Measurements from ENCODE around the gene HASPIN. TPM values are rescaled to one million over a fixed set of nuclear protein-coding genes. Genes with fewer than 3 reads are reported as not detected.

Gene HASPIN
- 0.48 TPM for total RNA-seq (ENCODE audit: insufficient read depth, low replicate concordance)

DNA sequence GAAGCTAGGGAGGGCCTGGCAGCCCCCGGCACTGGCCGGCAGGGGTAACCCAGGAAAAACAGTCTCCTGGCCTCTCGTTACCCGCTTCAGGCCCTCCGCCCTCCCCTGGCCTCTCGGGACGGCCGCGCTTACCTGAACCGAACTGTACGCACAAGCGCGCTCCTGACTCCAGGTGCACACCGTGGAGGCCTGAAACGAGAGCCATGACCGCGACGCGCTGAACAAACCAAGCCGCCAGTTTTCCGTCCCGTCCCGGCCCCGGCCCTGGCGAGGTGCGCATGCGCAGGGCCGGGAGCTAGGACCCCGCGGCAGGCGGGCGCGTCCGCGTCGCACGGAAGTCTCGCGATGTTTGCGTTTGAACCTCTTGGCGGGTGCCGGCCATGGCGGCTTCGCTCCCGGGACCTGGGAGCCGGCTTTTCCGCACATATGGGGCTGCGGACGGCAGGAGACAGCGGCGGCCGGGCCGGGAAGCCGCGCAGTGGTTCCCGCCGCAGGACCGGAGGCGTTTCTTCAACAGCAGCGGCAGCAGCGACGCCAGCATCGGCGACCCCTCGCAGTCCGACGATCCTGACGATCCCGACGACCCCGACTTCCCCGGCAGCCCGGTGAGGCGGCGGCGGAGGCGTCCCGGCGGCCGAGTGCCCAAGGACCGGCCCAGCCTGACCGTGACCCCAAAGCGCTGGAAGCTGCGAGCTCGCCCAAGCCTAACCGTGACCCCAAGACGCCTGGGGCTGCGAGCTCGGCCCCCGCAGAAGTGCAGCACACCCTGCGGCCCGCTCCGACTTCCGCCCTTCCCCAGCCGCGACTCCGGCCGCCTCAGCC is at the start of gene HASPIN:
HASPIN (plus strand) TSS at position 348 of the 822 bp plus-strand sequence; CDS start at position 381, 33 bp downstream.
- DNase-seq (ENCODE audit: low spot score) = peak; percentile 93

DNA sequence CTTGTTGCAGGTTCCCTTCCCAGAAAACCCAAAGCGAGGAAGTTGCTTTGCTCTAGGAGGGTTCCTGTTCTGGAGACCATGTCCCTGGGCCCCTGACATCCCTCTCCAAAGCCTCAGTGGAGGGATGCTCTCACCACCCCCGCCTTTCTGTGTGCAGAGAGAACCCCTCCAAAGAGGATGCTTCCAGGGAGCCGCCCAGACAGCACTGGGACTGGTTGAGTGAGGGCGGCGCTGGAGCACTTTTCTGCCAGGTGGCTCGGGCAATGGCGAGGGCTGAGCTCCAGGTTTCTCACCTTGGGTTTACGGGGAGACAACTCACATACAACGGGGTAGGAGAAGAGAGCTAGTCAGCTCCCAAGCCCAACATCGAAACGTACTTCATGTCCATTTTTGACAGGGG is 47.8 kb upstream of the HASPIN start:
- no peak for DNase-seq (ENCODE audit: low spot score)

DNA sequence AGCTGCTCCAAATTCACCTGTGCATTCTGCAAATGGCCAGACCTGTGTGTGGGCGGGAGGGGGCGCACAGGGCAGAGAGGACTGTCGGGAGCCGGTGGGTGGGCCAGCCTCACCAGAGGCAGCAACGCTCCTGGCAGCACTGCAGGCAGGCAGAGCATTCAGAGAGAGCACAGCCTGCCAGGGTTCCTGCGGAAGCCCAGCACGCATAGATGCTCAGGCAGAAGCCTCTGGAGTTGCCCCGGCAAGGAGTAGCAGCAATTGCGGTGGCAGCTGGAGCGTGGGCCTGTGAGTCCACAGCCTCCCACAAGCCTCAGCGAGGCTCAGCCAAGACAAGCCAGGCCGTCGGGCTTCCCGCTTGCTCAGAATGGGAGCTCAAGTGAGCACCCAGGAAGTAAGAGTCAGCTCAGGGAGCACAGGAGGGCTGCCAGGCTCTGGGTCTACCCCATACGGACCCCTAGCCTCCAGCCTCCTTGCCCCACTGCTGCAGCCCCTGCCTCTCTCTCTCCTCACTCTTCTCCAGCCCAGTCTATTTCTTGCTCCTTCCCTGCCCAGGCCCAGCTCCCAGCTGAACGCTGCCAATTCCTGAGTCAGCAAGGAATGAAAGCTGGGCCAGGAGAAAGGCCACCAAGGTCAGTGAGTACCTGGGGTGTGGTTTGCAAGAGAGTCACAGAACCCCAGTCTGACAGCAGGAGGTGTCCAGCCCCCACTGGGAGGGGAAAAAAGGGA is 45.4 kb upstream of the HASPIN start:
- no peak for DNase-seq (ENCODE audit: low spot score)

DNA sequence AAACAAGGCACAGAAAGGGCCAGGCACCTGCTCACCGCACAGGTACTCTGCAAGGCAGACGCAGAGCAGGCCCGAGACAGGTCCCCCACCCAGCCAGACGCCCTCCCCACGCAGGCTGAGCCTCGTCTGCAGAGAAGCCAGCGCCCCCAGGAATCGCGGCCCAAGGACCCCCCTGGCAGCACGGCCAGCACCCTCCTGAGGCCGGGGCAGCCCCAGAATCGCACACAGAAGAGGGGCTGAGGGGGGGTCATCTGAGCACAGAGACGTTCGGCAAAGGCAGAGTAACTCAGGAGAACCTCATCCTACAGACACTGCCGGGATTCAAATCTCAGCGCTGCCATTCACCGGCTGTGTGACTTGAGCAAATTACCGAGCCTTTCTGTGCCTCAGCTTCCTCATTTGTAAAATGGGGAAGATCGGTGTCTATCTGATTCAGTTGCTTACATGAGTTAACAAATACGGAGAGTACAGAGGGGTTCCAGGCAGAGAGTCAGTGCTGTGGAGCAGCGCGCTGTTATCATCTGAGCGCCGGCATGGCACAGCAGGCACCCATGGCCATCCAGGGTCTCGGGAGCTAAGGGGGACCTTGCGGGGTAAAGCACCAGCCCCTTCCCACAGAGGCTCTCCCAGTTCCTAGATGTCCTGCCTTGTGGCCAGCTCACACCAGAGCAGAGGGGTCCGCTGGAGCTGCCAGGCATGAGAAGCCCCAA is 44.7 kb upstream of the HASPIN start:
- DNase-seq (ENCODE audit: low spot score) = no peak

DNA sequence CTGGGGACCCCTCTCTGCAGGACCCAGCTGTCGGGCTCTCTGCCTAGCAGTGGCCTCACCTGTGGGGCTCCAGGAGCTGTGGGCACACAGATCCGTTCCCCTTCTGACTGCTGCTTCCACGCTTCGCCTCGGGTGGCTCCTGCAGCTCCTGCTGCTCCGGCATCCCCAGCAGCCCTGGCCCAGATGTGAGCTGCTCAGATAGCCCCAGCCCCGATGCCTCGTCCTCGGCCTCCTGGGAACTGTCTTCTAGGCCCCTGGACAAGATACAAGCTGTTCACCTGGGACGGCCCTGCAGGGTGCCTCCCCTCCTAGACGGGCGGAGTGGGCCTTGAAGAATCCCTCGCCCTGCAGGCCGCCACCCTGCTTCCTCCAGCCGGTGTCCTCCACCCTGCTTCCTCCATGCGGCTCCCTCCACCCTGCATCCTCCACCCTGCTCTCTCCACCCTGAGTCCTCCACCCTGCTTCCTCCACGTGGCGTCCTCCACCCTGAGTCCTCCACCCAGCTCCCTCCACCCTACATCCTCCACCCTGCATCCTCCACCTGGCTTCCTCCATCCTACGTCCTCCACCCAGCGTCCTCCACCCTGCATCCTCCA is 44.1 kb upstream of the HASPIN start:
- no peak for DNase-seq (ENCODE audit: low spot score)

DNA sequence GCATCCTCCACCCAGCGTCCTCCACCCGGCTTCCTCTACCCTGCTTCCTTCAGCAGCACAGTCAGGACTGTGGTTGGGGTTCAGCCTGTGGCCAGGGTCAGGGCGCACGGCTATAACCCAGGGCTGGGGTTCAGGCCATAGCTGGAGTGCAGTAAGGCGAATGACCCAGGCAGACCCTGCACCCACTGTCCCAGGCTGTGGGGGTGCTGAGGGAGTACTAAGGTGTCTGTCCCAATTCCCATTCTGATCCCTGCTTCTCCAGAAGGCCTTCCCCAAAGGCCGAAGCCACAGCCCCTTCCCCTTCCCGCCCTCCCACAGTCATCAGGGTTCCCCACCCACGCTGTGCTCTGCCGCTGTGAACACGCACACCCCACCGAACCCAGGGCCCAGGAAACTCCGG is 42.6 kb upstream of the HASPIN start:
- DNase-seq (ENCODE audit: low spot score) = no peak

DNA sequence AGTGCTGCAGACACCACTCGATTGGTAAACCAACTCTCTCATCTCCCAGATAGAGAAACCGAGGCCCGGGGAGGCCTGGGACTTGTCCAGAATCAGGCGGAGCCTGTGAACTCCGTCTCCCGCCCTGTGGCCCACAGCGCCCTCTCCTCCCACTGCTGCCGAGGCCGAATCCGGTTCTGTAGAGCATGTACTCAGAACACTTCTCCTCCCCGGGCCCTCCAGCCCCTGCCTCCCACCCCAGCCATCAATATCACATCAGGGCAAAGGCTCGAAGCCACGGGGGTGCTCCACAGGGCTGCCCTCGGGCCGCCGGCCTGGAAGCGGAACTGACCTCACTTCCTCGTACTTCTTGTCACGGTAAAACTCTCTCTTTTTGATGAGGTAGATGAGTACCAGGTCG is 42.1 kb upstream of the HASPIN start:
- DNase-seq (ENCODE audit: low spot score) = no peak

DNA sequence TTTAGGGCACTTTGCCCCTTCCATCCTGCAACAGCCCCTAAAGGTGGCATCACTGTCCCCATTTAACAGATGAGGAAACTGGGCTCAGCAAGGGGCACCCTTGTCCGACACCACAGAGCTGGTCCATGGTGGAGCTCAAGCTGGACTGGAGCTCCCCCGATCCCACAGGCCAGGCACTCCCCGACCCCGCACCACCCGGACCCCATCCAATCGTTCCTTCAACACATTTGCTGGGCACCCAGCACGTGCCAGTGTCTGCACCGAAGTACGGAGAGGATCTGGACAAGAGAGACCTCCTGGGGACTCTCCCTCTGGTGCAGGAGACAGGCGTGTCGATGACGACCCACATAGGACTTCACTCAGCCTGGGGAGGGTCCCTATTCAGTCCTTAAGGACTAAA is 41.7 kb upstream of the HASPIN start:
- DNase-seq (ENCODE audit: low spot score) = no peak

DNA sequence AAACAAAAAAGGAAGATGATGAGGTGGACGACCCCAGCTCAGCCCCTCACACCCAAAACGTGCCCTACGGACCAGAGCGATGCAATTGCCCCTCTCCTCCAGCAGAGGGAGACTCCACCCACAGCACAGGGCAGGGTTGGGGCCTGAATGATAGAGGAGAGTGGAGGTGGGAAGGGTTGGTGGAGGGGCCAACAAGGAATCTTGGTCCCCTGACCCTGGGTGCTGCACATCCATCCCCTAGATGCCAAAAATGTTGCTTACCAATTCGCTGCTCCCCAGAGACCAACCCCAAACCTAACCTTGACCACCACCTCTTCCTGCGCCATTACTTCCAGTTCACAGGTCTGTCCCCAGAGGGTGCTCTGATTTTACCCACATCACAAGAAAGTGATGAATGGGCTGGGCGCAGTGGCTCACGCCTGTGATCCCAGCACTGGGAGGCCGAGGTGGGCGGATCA is 40.6 kb upstream of the HASPIN start:
- DNase-seq (ENCODE audit: low spot score) = no peak

DNA sequence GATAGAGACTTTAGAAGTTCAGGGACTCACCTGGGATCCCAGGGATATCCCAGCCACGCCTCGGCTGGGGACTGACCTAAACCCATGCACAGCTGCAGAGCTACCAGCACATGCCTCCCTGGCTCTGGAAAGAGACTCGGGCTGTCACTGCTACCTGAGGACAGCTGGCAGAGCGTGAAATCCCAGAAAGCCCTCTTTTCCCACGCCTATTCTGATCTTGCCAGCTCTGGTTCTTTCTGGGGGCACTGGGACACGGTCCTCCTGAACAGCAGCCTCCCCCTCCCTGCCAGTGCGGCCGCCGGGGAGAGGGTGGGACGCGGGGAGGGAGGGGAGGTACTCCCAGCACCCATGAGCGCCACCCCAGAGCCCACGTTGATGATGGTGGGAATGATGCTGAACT is 38.5 kb upstream of the HASPIN start:
- no peak for DNase-seq (ENCODE audit: low spot score)

DNA sequence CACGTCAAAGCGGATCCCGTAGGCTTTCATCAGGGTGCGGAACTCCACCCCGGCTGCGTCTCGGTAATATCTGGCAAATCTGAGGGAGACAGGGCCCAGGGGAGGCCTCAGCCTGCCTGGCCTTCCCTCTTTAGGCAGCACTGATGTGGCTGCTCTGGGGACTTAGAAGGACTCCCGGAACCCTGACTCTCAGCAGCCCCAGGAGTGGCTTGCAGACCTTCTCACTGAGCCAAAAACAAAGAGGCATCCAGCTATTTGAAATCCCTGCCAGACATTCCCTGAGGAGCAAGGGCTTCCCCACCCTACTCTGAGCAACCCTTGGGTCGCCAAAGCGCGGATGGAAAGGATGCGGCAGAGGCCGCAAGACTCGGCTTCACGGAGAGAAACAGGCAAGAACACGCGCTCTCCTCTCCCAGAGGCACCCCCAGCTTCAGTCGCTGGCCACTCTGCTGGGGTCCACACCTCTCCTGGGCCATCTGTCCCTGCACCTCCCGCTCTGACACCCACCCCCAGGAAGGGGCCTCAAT is 35.6 kb upstream of the HASPIN start:
- no peak for DNase-seq (ENCODE audit: low spot score)

DNA sequence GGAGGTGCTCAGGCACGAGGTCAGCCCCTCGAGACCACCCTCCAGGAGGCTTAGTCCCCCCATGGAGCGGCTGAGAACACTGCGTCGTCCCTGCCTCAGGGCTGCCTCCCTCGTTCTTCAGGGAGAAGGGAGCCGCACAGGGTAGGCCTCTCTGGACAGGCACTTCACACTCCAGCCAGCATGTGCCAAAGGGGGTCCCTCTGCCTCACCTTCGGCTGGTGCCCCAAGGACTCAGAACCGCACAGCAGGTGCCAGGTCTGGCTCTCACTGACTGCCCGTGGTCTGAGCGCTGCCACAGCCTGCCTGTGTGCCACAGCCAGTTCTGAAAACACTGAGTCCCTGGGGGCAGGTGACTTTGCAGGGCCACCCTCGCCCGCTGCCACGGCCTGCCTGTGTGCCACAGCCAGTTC is 34.8 kb upstream of the HASPIN start:
- DNase-seq (ENCODE audit: low spot score) = no peak

DNA sequence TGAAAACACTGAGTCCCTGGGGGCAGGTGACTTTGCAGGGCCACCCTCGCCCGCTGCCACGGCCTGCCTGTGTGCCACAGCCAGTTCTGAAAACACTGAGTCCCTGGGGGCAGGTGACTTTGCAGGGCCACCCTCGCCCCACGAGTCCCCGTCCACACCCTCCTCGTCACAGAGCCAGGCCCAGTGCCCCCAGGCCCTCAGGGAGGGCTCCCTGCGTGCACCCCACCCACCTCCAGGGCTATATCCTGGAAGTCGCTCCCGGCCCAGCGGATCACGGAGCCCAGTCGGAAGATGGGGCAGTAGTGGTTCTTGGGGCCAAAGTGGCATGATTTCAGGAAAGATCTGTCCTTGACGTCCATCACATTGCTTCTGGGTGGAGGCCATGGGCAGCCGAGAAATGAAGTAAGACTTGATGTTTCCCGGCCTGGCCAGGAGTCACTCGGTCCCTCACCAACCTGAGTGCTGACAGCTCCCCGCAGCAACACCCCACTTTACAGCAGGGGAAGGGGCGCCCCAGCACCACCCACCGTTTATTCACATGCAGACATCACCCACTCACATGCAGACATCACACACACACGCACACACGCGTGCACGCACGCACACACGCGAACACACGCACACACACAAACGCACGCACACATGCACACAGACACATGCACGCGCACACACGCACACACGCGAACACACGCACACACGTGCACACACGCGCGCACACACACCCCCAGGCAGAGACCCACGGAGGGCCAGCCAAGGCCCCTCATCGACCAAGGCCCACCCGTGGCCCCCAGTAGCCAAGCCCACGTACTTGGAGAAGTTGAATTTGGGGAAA is 34.2 kb upstream of the HASPIN start:
- DNase-seq (ENCODE audit: low spot score) = no peak

DNA sequence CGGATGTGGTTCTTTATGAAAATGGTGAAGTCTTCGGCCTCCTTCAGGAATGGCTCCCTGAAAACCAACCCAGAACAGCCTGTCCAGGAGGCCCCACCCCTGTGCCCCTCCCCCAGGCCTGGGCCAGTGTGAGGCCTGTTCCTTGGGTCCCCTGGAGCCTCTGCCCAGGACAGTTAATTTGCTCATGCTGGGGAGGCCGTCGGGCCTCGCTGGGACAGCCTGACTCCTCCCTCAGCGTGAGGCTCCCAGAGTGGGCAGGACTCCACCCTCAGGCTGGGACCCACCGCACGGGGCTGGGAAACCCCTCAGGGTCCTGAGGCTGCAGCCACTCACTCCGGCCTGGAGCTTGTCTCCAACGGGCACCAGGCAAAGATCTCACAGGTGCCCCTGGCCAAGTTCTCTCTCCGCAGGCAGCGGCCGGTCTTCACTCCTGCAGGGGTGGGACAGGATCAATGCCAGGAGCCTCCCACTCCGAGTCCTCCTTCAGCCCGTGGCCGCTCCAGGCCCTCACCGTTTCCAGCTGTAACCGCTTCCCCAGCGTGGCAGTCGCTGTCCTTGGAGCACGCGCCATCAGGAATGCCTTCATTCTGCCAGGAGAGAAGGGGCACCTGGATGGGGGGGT is 33.5 kb upstream of the HASPIN start:
- no peak for DNase-seq (ENCODE audit: low spot score)

DNA sequence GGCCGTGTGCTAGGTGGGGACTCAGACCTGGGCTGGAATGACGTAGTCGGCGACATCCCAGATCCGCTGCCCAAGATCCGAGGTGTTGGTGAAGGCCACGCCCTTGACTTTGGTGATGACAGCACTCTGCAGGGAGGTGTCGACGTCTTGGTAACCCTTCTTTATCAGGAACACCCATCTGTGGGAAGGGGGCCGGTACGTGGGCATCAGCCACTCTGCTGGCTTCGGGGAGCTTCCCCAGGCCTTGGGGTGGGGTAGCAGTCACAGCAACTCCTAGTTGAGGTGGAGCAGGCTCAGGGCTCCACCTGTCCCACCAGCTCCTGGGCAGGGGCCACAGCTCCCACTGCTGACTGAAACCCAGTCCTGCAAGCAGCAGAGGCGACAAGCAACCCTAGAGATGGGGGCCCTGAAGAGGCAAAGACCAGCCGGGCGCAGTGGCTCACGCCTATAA is 32.1 kb upstream of the HASPIN start:
- DNase-seq (ENCODE audit: low spot score) = no peak

DNA sequence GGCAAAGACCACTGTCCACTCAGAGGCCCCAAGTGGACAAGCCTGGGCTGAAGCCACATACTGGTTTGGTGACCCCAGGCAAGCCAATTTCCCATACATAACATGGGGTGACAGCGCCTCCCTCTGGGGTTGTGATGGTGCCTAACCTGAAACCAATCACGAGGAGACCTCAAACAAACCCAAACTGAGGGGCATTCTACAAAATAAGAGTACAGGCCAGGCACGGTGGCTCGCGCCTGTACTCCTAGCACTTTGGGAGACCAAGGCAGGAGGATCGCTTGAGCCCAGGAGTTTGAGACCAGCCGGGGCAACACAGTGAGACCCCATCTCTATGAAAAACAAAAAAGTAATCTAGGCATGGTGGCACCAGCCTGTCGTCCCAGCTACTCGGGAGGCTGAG is 31.4 kb upstream of the HASPIN start:
- DNase-seq (ENCODE audit: low spot score) = no peak

DNA sequence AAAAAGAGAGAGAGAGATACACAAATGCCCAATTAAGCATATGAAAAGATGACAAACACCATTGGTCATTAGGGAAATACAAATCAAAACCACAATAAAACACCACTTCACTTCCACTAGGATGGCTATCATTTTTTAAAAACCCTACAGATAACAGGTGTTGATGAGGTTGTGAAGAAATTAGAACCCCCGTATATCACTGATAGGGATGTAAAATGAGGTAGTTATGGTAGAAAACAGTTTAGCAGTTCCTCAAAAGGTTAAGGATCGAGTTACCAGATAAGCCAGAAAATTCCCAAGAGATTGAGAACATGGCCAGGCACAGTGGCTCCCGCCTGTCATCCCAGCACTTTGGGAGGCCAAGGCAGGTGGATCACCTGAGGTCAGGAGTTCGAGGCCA is 30.6 kb upstream of the HASPIN start:
- no peak for DNase-seq (ENCODE audit: low spot score)

DNA sequence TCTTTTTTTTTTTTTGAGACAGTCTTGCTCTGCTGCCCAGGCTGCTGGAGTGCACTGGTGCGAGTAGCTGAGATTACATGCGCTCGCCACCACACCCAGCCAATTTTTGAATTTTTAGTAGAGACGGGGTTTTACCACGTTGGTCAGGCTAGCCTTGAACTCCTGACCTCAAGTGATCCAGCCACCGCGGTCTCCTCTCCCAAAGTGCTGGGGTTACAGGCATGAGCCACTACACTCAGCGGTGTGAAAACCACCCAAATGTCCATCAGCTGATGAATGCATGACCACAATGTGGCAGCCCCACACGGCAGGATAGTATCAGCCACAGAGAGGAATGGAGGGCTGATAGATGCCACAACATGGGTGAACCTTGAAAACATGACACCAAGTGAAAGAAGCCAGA is 29.9 kb upstream of the HASPIN start:
- DNase-seq (ENCODE audit: low spot score) = no peak

DNA sequence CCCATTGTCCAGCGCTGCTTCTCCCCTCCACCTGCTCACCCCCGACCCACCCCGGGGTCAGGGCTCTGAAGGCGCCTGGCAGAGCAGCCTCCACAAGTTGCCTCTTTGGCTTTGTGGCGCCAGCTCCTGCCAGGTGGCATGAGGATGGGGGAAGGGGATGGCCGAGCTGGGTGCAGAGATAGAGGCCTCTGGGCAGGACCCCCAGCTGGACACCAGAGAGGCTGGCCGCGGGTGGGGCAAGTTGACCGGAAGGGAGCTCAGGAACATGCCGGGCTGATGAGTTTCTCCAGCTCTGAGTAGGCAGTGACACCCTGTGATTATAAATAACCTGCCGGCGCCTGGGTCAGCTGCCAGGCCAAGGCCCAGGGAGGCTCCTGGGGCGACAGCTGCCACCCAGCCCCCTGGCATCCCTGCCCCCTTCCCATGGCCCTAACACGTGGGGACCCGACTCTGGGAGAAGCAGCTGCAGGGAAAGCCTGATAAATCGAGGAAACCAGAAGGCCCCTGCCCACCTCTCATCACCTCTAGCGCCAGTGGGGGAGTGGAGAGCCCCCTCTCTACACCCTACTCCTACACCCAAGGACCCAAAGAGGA is 28.5 kb upstream of the HASPIN start:
- no peak for DNase-seq (ENCODE audit: low spot score)

Measured in umbilical cord (tissue), 2 donors.